CD4-positive, CD25-positive, alpha-beta regulatory T cell (primary cell): ENCODE data around the gene TLE3. TPM values are rescaled to one million over a fixed set of nuclear protein-coding genes. Genes with fewer than 3 reads are reported as not detected.

Experiments
- ATAC-seq, 2 donors: fragments of 150-1000 bp; cut with Tn5 transposase; one replicate each; pipeline ENCODE4 v1.10.0; 2021; ENCODE audit warnings: low read depth in 2 of 2, moderate number of reproducible peaks in 2 of 2, moderate library complexity in 1 of 2
- DNase-seq, 3 donors: peaks; one replicate each; pipeline versions ENCODE4 v3.0.0 to v3.0.0-alpha.2; 2012 to 2022; ENCODE audit warnings: mixed read lengths in 1 of 3
- H3K27ac ChIP-seq: one replicate; pipeline ENCODE4 v1.7.0; 2013; ENCODE audit warnings: mild to moderate bottlenecking, low read length; ENCODE audit not compliant: insufficient read depth, poor library complexity, severe bottlenecking
- H3K27me3 ChIP-seq: one replicate; pipeline ENCODE4 v1.7.0; 2013; ENCODE audit warnings: low read length; ENCODE audit not compliant: control insufficient read depth, insufficient read depth
- H3K36me3 ChIP-seq: one replicate; pipeline ENCODE4 v1.7.0; 2013; ENCODE audit warnings: mild to moderate bottlenecking, low read length, moderate library complexity; ENCODE audit not compliant: control insufficient read depth, insufficient read depth
- H3K4me1 ChIP-seq: 2 replicates; pipeline ENCODE4 v1.7.0; 2013; ENCODE audit warnings: mild to moderate bottlenecking, low read length; ENCODE audit not compliant: insufficient read depth, control insufficient read depth, poor library complexity, severe bottlenecking
- H3K4me3 ChIP-seq: one replicate; pipeline ENCODE4 v1.7.0; 2013; ENCODE audit warnings: low read depth, mild to moderate bottlenecking, low read length, moderate library complexity
- H3K9me3 ChIP-seq, 2 experiments: 1 replicate in 1 of 2; 2 replicates in 1 of 2; pipeline ENCODE4 v1.7.0; 2013; ENCODE audit warnings: low read length in 2 of 2, mild to moderate bottlenecking in 1 of 2, moderate library complexity in 1 of 2; ENCODE audit not compliant: control insufficient read depth in 2 of 2
- H3K27ac Mint-ChIP-seq, 3 donors: one replicate each; pipeline ENCODE4 v1.8.0; 2020 to 2022; ENCODE audit warnings: mild to moderate bottlenecking in 3 of 3, mixed read lengths in 3 of 3, moderate library complexity in 2 of 3
- H3K27me3 Mint-ChIP-seq: one replicate; pipeline ENCODE4 v1.8.0; 2022; ENCODE audit warnings: mild to moderate bottlenecking, mixed read lengths
- H3K36me3 Mint-ChIP-seq: one replicate; pipeline ENCODE4 v1.8.0; 2020; ENCODE audit warnings: mixed read lengths
- H3K4me1 Mint-ChIP-seq, 4 donors: one replicate each; pipeline ENCODE4 v1.8.0; 2020 to 2022; ENCODE audit warnings: mixed read lengths in 4 of 4, mild to moderate bottlenecking in 1 of 4
- H3K4me3 Mint-ChIP-seq, 4 donors: one replicate each; pipeline ENCODE4 v1.8.0; 2020 to 2022; ENCODE audit warnings: mild to moderate bottlenecking in 4 of 4, mixed read lengths in 4 of 4, moderate library complexity in 3 of 4
- H3K9me3 Mint-ChIP-seq, 7 donors: one replicate each; pipeline ENCODE4 v1.8.0; 2020 to 2022; ENCODE audit warnings: mixed read lengths in 7 of 7, mild to moderate bottlenecking in 3 of 7, moderate library complexity in 2 of 7
- polyA plus RNA-seq, 4 donors: library from polyadenylated mRNA; unstranded; fragments of 300-500 nt; fragmentation: Illumina TruSeq; gene quantifications; one replicate each; pipeline ENCODE4 v1.2.3, GENCODE V29; 2021
- total RNA-seq: library from RNA; stranded (reverse); gene quantifications from one replicate; pipeline ENCODE4 v1.2.3, GENCODE V29; 2022

The TLE3 gene
- total and polyA plus RNA-seq, 5 donors from 2014 or later = 8.4 to 115 (median 12.7) TPM

- no peak overlapping the region for H3K27ac Mint-ChIP-seq
- peaks cover 4% of the 10 kb centered on the region for H3K36me3 Mint-ChIP-seq
- H3K27ac ChIP-seq = no peak overlapping the region
- H3K36me3 ChIP-seq = no peaks in the 10 kb centered on the region
- H3K9me3 ChIP-seq = peaks cover 3 to 11% of the 10 kb centered on the region in 2 experiments
- H3K4me1 ChIP-seq = no peaks in the 10 kb centered on the region
- no peaks in the 10 kb centered on the region for H3K4me1 Mint-ChIP-seq
- peaks cover 18% of the 10 kb centered on the region for H3K27me3 Mint-ChIP-seq
- H3K9me3 Mint-ChIP-seq = peaks cover 0 to 9% (median 5%) of the 10 kb centered on the region in 7 donors
- no peaks in the 10 kb centered on the region for H3K27me3 ChIP-seq
- ATAC-seq (no peak), DNase-seq (no peak)
- H3K4me3 Mint-ChIP-seq = no peak overlapping the region
- no peak overlapping the region for H3K4me3 ChIP-seq
Observed at GRCh38 chr15:70002897-70003296, 94.8 kb downstream of the TLE3 start.

DNA sequence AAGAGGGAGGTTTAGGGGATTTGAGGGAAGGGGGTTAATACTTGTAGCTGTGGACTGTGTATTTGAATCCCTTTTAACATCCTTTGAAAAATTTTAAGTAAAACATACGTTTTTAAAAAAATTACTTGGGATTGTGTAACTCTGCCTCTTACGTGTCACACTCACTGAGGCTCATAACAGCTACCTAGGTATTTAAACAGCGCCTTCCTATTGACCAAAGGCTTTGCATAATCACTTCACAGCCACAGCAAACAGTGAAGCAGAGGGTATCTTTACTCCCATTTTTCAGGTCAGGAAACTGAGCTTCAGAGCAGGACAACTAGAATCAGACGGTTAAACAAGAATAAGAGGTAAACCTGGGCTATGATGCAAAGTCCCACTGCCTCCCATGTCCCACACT, 95.9 kb downstream of the TLE3 start:
- H3K27me3 Mint-ChIP-seq = peaks cover 18% of the 10 kb centered on the region
- H3K4me3 Mint-ChIP-seq = no peak overlapping the region
- no peaks in the 10 kb centered on the region for H3K36me3 ChIP-seq
- no peak overlapping the region for H3K4me3 ChIP-seq
- H3K36me3 Mint-ChIP-seq = peaks cover 4% of the 10 kb centered on the region
- H3K4me1 ChIP-seq = no peaks in the 10 kb centered on the region
- no peak overlapping the region for H3K27ac ChIP-seq
- no peaks in the 10 kb centered on the region for H3K27me3 ChIP-seq
- no peak overlapping the region for H3K27ac Mint-ChIP-seq
- H3K4me1 Mint-ChIP-seq = no peaks in the 10 kb centered on the region
- ATAC-seq (no peak), DNase-seq (no peak)
- H3K9me3 Mint-ChIP-seq = peaks cover 0 to 9% (median 5%) of the 10 kb centered on the region in 7 donors
- peaks cover 3 to 11% of the 10 kb centered on the region in 2 experiments for H3K9me3 ChIP-seq

- no peak overlapping the region for H3K4me3 ChIP-seq
- H3K27ac ChIP-seq = no peak overlapping the region
- H3K36me3 ChIP-seq = no peaks in the 10 kb centered on the region
- H3K27me3 ChIP-seq = no peaks in the 10 kb centered on the region
- no peak for ATAC-seq
- no peaks in the 10 kb centered on the region for H3K4me1 ChIP-seq
- no peaks in the 10 kb centered on the region for H3K4me1 Mint-ChIP-seq
- peaks cover 15% of the 10 kb centered on the region for H3K27me3 Mint-ChIP-seq
- H3K27ac Mint-ChIP-seq = peak overlapping the region in 1 of 3 donors; percentile 66
- H3K9me3 ChIP-seq = peaks cover 3 to 11% of the 10 kb centered on the region in 2 experiments
- H3K36me3 Mint-ChIP-seq = peaks cover 4% of the 10 kb centered on the region
- no peak for DNase-seq
- H3K9me3 Mint-ChIP-seq = peaks cover 0 to 8% (median 5%) of the 10 kb centered on the region in 7 donors
- H3K4me3 Mint-ChIP-seq = no peak overlapping the region
Observed at GRCh38 chr15:69999392-70000085, 98.2 kb downstream of the TLE3 start.

GRCh38 chr15:69998541-69999391, 99.0 kb downstream of the TLE3 start:
- H3K4me1 Mint-ChIP-seq = no peaks in the 10 kb centered on the region
- H3K9me3 Mint-ChIP-seq = peaks cover 0 to 8% (median 5%) of the 10 kb centered on the region in 7 donors
- peaks cover 13% of the 10 kb centered on the region for H3K27me3 Mint-ChIP-seq
- Histone ChIP-seq H3K27me3 (no peaks in the 10 kb centered on the region), H3K4me1 (no peaks in the 10 kb centered on the region), H3K4me3 (no peak overlapping the region), H3K36me3 (no peaks in the 10 kb centered on the region), H3K27ac (no peak overlapping the region), H3K9me3 (peaks cover 3 to 11% of the 10 kb centered on the region in 2 experiments)
- H3K36me3 Mint-ChIP-seq = peaks cover 4% of the 10 kb centered on the region
- ATAC-seq (no peak), DNase-seq (no peak)
- H3K27ac Mint-ChIP-seq = no peak overlapping the region
- no peak overlapping the region for H3K4me3 Mint-ChIP-seq

DNA sequence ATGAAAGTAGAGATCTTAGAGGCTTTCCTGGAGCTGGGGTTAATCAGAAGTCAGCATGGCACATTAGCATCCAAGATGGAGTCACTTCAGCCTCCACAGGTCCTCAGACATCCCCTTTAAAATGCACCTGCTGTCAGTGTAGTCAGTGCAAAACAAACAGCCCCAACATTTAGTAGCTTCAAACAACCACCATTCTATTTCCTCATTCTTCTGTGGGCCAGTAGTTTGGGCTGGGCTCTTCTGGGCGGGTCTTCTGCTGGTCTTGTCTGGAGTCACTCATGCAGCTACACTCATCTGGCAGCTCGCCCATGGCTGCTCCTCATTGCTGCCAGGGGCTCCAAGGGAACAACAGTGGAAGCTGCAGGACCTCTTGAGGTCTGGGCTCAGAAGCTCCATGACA, 99.9 kb downstream of the TLE3 start:
- peaks cover 9% of the 10 kb centered on the region for H3K27me3 Mint-ChIP-seq
- H3K4me1 ChIP-seq = no peaks in the 10 kb centered on the region
- H3K4me3 Mint-ChIP-seq = no peak overlapping the region
- peaks cover under 1 to 6% of the 10 kb centered on the region in 2 experiments for H3K9me3 ChIP-seq
- no peak overlapping the region for H3K27ac Mint-ChIP-seq
- no peaks in the 10 kb centered on the region for H3K36me3 Mint-ChIP-seq
- no peak for ATAC-seq
- H3K4me3 ChIP-seq = no peak overlapping the region
- H3K36me3 ChIP-seq = no peaks in the 10 kb centered on the region
- DNase-seq = no peak
- H3K4me1 Mint-ChIP-seq = no peaks in the 10 kb centered on the region
- no peaks in the 10 kb centered on the region for H3K27me3 ChIP-seq
- no peak overlapping the region for H3K27ac ChIP-seq
- peaks cover 0 to 6% (median 0%) of the 10 kb centered on the region in 7 donors for H3K9me3 Mint-ChIP-seq
